ENCODE data around the gene CCBE1. TPM values are rescaled to one million over a fixed set of nuclear protein-coding genes. Genes with fewer than 3 reads are reported as not detected.
A peak's percentile ranks its signal among the peaks of the same experiment; 100 is the strongest.

CCBE1 gene
- total and polyA plus RNA-seq, 12 donors, result 4.8 to 56.8 (median 26.4) TPM

- Histone ChIP-seq H3K27me3 (no peaks in the 10 kb centered on the region), H3K4me3 (no peak overlapping the region), H3K9me3 (replicated peaks in 1 of 3) (no peaks in the 10 kb centered on the region), H3K4me1 (replicated peaks in 1 of 2) (peaks cover 14 to 26% of the 10 kb centered on the region in 2 donors), H3K27ac (peak overlapping the region in 3 of 5 donors; percentile 8 to 34 (median 11)), H3K36me3 (replicated peaks in 1 of 2) (no peaks in the 10 kb centered on the region)
- 52 to 60% (median 56%) methylated on average over 11 to 12 of the region's 12 CpGs for WGBS, 4 donors
- peak in 1 of 7 donors; percentile 58 for DNase-seq
- intact Hi-C loops (cut with DNase I), result no loop called here
- TF ChIP-seq CTCF (IDR thresholded peaks at IDR 0.05) (no peak), POLR2A (IDR thresholded peaks at IDR 0.05) (no peak)
These were observed 194.7 kb downstream of the CCBE1 start for GRCh38 chr18:59502274-59503175.

GRCh38 chr18:59501920-59502273, 195.3 kb downstream of the CCBE1 start:
- Histone ChIP-seq H3K27me3 (no peaks in the 10 kb centered on the region), H3K4me3 (no peak overlapping the region), H3K27ac (no peak overlapping the region), H3K4me1 (replicated peaks in 1 of 2) (peaks cover 14 to 26% of the 10 kb centered on the region in 2 donors), H3K9me3 (replicated peaks in 1 of 3) (no peaks in the 10 kb centered on the region), H3K36me3 (replicated peaks in 1 of 2) (no peaks in the 10 kb centered on the region)
- TF ChIP-seq POLR2A (IDR thresholded peaks at IDR 0.05) (no peak), CTCF (IDR thresholded peaks at IDR 0.05) (no peak)
- 83 to 89% (median 85%) methylated on average over 5 to 6 of the region's 6 CpGs for WGBS, 4 donors
- intact Hi-C loops (cut with DNase I), result no loop called here
- no peak for DNase-seq

GRCh38 chr18:59500765-59501164, 196.5 kb downstream of the CCBE1 start:
- Histone ChIP-seq H3K36me3 (replicated peaks in 1 of 2) (no peaks in the 10 kb centered on the region), H3K4me3 (no peak overlapping the region), H3K27me3 (no peaks in the 10 kb centered on the region), H3K4me1 (replicated peaks in 1 of 2) (peaks cover 11 to 25% of the 10 kb centered on the region in 2 donors), H3K9me3 (replicated peaks in 1 of 3) (no peaks in the 10 kb centered on the region), H3K27ac (no peak overlapping the region)
- intact Hi-C loops (cut with DNase I), result no loop called here
- TF ChIP-seq CTCF (IDR thresholded peaks at IDR 0.05), result no peak
- DNase-seq, result no peak

GRCh38 chr18:59498506-59499086, 198.6 kb downstream of the CCBE1 start:
- no peaks in the 10 kb centered on the region for H3K36me3 ChIP-seq (replicated peaks in 1 of 2)
- no peaks in the 10 kb centered on the region for H3K27me3 ChIP-seq
- H3K4me1 ChIP-seq (replicated peaks in 1 of 2), result peaks cover 0 to 12% of the 10 kb centered on the region in 2 donors
- no peak for TF ChIP-seq CTCF (IDR thresholded peaks at IDR 0.05)
- no peak for TF ChIP-seq POLR2A (IDR thresholded peaks at IDR 0.05)
- DNase-seq, result no peak
- intact Hi-C loops (cut with DNase I), result no loop called here
- no peak overlapping the region for H3K4me3 ChIP-seq
- H3K9me3 ChIP-seq (replicated peaks in 1 of 3), result no peaks in the 10 kb centered on the region
- H3K27ac ChIP-seq, result peak overlapping the region in 2 of 5 donors; percentile 25 to 38
- 32 to 51% (median 48%) methylated on average over 4 of the region's 4 CpGs for WGBS, 4 donors

Measured in adrenal gland (tissue), 12 donors.